ENCODE results near the gene BAD.

DNA sequence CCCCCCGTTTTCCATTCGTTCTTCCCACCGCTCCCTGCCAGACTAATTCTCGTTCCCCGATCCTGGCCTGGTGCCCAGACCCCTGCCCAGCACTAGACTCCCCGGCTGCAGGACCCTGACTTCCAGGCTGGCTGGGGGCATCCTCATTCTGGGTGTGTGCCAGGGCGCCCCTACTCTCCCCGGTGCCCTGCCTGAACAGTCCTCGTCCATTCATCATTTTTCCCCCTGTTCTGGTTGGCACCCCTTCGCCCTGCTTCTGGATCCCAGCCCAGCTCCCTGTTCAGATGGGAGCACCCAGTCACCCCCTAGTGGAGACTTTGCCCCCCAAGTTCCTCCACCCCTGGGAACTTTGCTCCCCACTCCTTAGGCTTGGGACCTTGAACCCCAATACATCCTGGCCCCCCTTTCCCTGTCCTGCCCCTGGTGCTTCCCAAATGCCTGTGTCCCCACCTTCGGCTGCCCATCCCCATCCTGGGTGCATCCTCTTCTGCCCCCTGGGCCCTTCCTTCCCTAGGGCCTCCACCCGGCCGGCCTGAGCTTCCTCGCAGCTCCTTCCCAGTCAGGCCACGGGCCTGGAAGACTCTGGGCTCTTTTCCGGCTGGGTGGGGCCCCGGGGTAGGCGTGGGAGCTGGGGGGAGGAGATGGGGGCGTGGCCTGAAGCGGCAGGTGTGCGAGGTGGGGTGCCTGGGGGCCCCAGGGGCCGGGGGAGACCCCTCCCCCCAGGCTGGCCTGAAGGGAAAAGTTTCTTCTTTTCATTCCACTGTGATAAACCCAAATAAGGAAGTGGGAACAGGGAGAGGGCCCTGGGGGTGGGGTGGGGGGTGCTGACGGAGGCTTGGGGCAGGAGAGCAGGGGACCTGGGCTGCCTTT, 32.2 kb downstream of the BAD start:
- TF ChIP-seq, protein P1, sequence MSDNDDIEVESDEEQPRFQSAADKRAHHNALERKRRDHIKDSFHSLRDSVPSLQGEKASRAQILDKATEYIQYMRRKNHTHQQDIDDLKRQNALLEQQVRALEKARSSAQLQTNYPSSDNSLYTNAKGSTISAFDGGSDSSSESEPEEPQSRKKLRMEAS (IDR thresholded peaks at IDR 0.05) = 0 out of 2 replicates have a peak, but pooled peaks have one; percentile 24
- TF ChIP-seq RAD21 (conservative IDR thresholded peaks at IDR 0.05 in 1 of 2, IDR thresholded peaks at IDR 0.05 in 1 of 2) (peak in 1 of 2 experiments; percentile 17; a peak in 1 of 5 replicates), MAFK (IDR thresholded peaks at IDR 0.05; ENCODE audit: partially characterized antibody) (no peak), HOXB5 (CRISPR knock-in tag; IDR thresholded peaks at IDR 0.05) (no peak), ZSCAN20 (CRISPR knock-in tag; IDR thresholded peaks at IDR 0.05) (no peak), BHLHE40 (IDR thresholded peaks at IDR 0.05; ENCODE audit: low read depth, low read length) (no peak), NR3C1 (IDR thresholded peaks at IDR 0.05) (no peak)
- TF ChIP-seq, protein P2, sequence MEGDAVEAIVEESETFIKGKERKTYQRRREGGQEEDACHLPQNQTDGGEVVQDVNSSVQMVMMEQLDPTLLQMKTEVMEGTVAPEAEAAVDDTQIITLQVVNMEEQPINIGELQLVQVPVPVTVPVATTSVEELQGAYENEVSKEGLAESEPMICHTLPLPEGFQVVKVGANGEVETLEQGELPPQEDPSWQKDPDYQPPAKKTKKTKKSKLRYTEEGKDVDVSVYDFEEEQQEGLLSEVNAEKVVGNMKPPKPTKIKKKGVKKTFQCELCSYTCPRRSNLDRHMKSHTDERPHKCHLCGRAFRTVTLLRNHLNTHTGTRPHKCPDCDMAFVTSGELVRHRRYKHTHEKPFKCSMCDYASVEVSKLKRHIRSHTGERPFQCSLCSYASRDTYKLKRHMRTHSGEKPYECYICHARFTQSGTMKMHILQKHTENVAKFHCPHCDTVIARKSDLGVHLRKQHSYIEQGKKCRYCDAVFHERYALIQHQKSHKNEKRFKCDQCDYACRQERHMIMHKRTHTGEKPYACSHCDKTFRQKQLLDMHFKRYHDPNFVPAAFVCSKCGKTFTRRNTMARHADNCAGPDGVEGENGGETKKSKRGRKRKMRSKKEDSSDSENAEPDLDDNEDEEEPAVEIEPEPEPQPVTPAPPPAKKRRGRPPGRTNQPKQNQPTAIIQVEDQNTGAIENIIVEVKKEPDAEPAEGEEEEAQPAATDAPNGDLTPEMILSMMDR (IDR thresholded peaks at IDR 0.05) = peak; percentile 30; the same call in 2 of the 3 replicates
- TF ChIP-seq, protein P3, sequence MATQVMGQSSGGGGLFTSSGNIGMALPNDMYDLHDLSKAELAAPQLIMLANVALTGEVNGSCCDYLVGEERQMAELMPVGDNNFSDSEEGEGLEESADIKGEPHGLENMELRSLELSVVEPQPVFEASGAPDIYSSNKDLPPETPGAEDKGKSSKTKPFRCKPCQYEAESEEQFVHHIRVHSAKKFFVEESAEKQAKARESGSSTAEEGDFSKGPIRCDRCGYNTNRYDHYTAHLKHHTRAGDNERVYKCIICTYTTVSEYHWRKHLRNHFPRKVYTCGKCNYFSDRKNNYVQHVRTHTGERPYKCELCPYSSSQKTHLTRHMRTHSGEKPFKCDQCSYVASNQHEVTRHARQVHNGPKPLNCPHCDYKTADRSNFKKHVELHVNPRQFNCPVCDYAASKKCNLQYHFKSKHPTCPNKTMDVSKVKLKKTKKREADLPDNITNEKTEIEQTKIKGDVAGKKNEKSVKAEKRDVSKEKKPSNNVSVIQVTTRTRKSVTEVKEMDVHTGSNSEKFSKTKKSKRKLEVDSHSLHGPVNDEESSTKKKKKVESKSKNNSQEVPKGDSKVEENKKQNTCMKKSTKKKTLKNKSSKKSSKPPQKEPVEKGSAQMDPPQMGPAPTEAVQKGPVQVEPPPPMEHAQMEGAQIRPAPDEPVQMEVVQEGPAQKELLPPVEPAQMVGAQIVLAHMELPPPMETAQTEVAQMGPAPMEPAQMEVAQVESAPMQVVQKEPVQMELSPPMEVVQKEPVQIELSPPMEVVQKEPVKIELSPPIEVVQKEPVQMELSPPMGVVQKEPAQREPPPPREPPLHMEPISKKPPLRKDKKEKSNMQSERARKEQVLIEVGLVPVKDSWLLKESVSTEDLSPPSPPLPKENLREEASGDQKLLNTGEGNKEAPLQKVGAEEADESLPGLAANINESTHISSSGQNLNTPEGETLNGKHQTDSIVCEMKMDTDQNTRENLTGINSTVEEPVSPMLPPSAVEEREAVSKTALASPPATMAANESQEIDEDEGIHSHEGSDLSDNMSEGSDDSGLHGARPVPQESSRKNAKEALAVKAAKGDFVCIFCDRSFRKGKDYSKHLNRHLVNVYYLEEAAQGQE (IDR thresholded peaks at IDR 0.05) = no peak

All from A549 (cell line).